Ectodermal cell (in vitro differentiated cells): ENCODE results near the gene SIRT7.
A peak's percentile ranks its signal among the peaks of the same experiment; 100 is the strongest.

ENCODE experiments used
- H3K27ac ChIP-seq: 2 replicates; pipeline ENCODE4 v1.7.0; 2013; ENCODE audit warnings: mild to moderate bottlenecking, low read depth, low read length; ENCODE audit not compliant: insufficient read depth, poor library complexity, severe bottlenecking
- H3K27me3 ChIP-seq: 2 replicates; pipeline ENCODE4 v1.7.0; 2013; ENCODE audit warnings: mild to moderate bottlenecking, low read length; ENCODE audit not compliant: insufficient read depth, control insufficient read depth, poor library complexity, severe bottlenecking
- H3K36me3 ChIP-seq: one replicate; pipeline ENCODE4 v1.7.0; 2013; ENCODE audit warnings: low read length; ENCODE audit not compliant: control insufficient read depth, insufficient read depth
- H3K4me1 ChIP-seq: one replicate; pipeline ENCODE4 v1.7.0; 2013; ENCODE audit warnings: low read length; ENCODE audit not compliant: control insufficient read depth, insufficient read depth
- H3K4me3 ChIP-seq: 2 replicates; pipeline ENCODE4 v1.7.0; 2013; ENCODE audit warnings: low read depth, low read length, control low read depth; ENCODE audit not compliant: insufficient read depth
- H3K9me3 ChIP-seq: 2 replicates; pipeline ENCODE4 v1.7.0; 2013; ENCODE audit warnings: mild to moderate bottlenecking, low read length, moderate library complexity; ENCODE audit not compliant: control insufficient read depth
- WGBS, 2 experiments: methylation state at CpG; one replicate each; pipeline ENCODE4 v1.1.7; 2013; ENCODE audit warnings: missing lambda C conversion rate in 2 of 2; 5-methylcytosine and 5-hydroxymethylcytosine counted together

SIRT7 gene

DNA sequence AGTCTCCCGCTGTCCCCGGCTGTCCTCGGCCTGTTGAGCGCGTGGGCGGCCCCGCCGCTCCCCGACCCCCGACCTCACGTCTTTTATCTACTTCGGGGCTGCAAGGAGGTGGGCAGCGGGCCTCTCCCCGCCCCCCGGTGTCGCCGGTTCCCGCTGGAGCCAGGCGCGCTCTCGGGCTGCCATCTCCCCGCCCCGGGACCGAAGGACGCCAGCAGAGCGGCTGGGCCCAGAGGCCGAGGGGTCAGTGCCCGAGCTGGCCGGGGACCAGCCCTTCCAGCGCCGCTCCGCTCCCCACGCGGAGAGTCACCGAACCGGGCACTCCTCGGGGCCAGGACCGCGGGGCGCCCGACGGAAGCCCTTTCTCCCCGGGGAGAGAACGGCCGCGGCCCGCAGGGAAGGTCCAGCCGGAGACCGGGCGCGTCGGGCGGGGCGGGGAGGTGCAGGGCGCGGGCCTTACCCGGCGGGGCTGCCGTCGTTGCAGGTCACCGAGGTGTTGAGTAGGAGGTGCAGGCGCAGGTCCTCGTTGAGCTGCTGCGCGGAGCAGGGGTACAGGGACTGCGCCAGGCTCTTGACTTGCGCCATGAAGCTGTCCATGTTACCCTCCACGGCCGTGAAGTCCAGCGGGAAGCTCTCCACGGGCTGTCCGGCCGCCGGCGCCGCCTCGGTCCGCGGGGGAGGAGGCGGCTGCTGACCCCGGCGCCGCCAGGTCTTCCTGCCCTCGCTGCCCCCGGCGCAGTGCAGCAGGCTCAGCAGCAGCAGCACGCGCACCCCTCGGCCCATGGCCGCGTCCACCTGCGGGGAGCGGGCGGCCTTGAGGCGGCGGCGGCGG, 42.4 kb upstream of the SIRT7 start:
- Histone ChIP-seq H3K27ac (no peak overlapping the region), H3K4me1 (peaks cover 8% of the 10 kb centered on the region), H3K36me3 (no peaks in the 10 kb centered on the region), H3K27me3 (peaks cover 80% of the 10 kb centered on the region), H3K9me3 (no peaks in the 10 kb centered on the region), H3K4me3 (peak overlapping the region; percentile 25)
- 5 to 6% methylated on average over 98 of the region's 98 CpGs for WGBS, 2 experiments

GRCh38 chr17:81959362-81960129, 41.6 kb upstream of the SIRT7 start:
- H3K27me3 ChIP-seq: peaks cover 77% of the 10 kb centered on the region
- no peaks in the 10 kb centered on the region for H3K9me3 ChIP-seq
- H3K4me1 ChIP-seq: peaks cover 8% of the 10 kb centered on the region
- peak overlapping the region; percentile 25 for H3K4me3 ChIP-seq
- H3K36me3 ChIP-seq: no peaks in the 10 kb centered on the region
- 4 to 5% methylated on average over 112 of the region's 112 CpGs for WGBS, 2 experiments
- H3K27ac ChIP-seq: no peak overlapping the region

DNA sequence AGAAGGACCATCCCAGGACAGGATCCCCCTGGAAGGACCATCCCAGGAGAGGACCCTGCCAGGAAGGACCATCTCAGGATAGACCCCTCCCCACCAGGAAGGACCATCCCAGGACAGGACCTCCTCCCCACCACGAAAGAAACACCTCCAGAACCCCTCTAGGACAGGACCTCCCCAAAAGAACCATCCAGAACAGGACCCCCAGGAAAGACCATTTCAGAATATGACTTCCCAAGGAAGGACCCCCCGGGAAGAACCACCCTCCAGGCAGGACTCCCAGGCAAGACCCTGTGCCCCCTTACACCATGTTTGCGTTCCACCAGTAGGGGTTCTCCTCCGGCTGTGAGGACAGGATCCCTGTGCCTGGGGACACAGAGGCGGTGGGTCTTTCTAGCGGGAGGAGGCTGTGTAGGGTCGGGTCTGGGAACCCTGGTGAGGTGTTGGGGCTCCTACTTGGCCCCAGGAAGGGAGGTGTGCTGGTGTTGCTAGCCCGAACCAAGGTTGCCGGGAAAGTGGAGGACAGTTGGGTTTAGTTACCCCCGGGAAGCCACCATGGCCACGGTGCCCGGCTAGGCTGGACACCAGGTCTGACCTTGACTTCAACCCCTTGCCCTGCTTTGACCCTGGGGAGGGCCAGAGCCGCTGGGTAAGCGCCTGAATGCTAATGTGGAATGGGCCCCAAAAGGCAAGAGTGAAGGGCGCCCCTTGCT, 40.8 kb upstream of the SIRT7 start:
- Histone ChIP-seq H3K27me3 (peaks cover 70% of the 10 kb centered on the region), H3K4me3 (peak overlapping the region; percentile 25), H3K4me1 (peaks cover 8% of the 10 kb centered on the region), H3K36me3 (no peaks in the 10 kb centered on the region), H3K27ac (no peak overlapping the region), H3K9me3 (no peaks in the 10 kb centered on the region)
- 79 to 81% methylated on average over 15 of the region's 15 CpGs for WGBS, 2 experiments

DNA sequence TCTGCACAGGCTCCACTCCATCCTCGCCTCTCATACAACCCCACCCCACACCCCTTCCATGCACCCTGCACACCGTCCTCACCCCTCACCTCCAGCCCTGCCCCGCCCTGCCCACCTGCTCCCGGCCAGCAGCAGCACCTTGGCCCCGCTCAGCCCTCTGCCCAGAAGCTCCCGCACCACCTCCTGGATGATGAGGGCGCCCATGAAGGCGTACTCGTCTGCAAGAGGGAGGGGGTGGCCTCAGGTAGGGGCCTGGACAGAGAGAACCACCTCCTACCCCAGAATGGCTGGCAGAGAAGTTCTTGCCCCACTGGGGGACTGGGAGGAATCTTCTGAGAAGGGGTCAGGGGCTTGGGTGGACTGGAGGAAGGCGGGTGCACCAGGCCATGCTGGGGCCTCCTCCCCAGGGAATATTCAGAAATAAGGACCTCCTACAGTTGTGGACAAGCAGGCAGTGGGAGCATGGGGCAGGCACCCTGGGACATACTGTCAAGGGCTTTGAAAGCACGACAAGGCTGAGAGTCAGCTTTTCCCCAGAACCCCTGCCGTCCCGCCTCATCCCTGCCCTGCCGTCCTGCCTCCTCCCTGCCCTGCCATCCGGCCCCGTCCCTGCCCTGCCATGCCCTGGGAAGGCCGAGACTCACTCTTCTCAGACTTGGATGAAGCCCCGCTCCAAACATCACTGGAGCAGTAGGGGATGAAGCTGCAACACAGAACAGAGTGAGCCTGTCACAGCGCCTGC, 39.9 kb upstream of the SIRT7 start:
- peaks cover 60% of the 10 kb centered on the region for H3K27me3 ChIP-seq

DNA sequence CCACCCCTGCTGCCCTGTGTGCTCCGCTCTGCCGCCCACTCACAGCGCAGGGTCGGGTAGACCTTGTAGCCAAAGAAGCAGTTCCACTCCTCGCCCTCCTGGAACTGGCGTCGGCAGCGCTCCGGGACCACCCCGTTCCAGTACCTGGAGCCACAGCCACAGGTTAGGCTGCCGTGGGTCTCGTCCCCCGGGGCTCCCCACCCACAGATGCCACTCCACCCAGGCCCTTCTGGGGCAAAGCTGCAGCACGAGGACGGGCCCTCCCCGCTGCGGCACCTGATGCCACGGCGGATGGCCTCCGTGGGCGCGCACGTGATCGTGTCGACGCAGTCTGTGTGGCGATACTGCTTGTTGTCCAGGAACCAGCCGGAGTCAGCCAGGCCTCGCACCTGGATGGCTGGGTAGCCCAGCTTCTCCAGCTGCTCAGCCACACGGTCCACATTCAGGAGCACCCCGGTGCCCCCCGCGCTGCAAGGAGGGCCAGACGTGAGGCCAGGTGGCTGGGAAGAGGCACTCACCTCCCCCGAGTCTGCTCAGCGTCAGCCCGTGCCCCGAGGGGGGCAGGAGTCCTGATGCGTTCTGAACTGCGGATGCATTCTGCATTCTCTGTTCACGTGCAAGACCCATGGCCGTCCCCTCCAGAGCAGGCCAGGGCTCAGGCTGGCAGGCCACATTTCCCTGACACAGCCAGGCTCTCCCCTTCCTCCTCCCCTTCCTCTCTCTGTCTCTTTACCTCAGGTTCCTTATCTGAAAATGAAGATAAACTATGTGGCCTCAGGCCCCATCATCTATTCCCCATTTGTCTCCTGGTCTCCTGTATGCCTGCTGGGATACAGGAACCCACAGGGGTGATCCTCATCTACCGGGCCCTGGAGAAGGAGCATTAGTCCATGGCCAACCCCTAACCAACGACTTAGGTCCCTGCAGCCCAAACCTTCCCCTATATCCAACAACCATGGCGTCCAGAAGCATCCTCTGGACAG, 38.9 kb upstream of the SIRT7 start:
- Histone ChIP-seq H3K36me3 (no peaks in the 10 kb centered on the region), H3K4me3 (no peak overlapping the region), H3K9me3 (no peaks in the 10 kb centered on the region), H3K27ac (no peak overlapping the region), H3K4me1 (peaks cover 4% of the 10 kb centered on the region), H3K27me3 (peaks cover 51% of the 10 kb centered on the region)
- WGBS, 2 experiments: 85% methylated on average over 45 of the region's 45 CpGs

More for the DNA sequence above, 39.9 kb upstream of the SIRT7 start:
- H3K4me1 ChIP-seq: peaks cover 8% of the 10 kb centered on the region
- 84 to 85% methylated on average over 19 of the region's 19 CpGs for WGBS, 2 experiments
- no peak overlapping the region for H3K27ac ChIP-seq
- no peak overlapping the region for H3K4me3 ChIP-seq
- H3K9me3 ChIP-seq: no peaks in the 10 kb centered on the region
- H3K36me3 ChIP-seq: no peaks in the 10 kb centered on the region

DNA sequence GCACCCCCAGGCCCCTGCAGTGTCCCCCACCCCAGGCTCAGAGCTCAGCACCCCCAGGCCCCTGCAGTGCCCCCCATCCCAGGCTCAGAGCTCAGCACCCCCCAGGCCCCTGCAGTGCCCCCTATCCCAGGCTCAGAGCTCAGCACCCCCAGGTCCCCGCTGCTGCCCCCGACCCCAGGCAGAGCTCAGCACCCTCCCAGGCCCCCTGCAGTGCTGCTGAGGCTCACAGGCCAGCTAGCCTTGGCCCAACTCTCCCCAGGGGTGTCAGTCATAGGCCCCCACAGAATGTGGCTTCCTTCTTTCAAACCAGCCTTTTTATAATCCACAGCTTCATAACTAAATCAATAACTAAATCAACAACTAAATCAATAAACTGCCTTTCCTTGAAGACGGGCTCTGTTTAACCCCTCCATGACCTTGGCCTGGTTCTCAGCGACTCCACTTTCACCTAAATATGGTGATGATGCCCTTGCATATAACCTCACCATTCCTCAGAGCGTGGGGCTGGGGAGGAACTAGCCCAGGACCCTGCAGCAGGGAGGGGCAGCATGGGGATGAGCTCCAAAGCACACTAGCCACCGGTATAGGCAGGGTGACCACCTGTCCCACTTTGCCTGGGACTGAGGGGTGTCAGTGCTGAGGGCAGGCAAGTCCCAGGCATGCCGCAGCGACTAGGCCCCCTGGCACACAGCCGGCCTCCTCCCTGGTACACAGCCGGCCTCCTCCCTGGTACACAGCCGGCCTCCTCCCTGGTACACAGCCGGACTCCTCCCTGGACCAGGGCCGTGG, 38.0 kb upstream of the SIRT7 start:
- 91% methylated on average over 13 of the region's 13 CpGs for WGBS, 2 experiments
- no peaks in the 10 kb centered on the region for H3K36me3 ChIP-seq
- H3K9me3 ChIP-seq: no peaks in the 10 kb centered on the region
- no peaks in the 10 kb centered on the region for H3K4me1 ChIP-seq
- H3K27ac ChIP-seq: no peak overlapping the region
- no peak overlapping the region for H3K4me3 ChIP-seq
- peaks cover 41% of the 10 kb centered on the region for H3K27me3 ChIP-seq

DNA sequence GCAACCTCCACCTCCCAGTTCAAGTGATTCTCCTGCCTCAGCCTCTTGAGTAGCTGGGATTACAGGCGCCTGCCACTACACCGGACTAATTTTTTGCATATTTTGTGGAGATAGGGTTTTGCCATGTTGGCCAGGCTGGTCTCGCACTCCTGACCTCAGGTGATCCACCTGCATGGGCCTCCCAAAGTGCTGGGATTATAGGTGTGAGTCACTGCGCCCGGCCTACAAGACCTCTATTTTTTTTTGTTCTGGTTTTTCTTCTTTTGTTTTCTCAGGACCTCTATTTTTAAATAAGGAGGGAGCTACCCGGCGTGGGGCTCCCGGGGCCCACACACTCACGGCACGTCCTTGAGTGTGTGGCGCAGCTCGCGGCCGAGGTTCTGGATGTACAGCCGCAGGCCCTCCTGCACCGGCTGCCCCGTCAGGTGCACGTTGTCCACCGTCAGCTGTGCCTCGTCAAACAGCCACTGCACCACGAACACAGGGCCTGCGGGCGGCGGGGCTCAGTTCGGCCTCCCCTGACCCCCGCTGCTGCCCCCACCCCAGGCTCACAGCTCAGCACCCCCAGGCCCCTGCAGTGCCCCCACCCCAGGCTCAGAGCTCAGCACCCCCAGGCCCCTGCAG, 37.2 kb upstream of the SIRT7 start:
- no peak overlapping the region for H3K27ac ChIP-seq
- H3K27me3 ChIP-seq: peaks cover 33% of the 10 kb centered on the region
- 91 to 93% methylated on average over 25 to 26 of the region's 26 CpGs for WGBS, 2 experiments

DNA sequence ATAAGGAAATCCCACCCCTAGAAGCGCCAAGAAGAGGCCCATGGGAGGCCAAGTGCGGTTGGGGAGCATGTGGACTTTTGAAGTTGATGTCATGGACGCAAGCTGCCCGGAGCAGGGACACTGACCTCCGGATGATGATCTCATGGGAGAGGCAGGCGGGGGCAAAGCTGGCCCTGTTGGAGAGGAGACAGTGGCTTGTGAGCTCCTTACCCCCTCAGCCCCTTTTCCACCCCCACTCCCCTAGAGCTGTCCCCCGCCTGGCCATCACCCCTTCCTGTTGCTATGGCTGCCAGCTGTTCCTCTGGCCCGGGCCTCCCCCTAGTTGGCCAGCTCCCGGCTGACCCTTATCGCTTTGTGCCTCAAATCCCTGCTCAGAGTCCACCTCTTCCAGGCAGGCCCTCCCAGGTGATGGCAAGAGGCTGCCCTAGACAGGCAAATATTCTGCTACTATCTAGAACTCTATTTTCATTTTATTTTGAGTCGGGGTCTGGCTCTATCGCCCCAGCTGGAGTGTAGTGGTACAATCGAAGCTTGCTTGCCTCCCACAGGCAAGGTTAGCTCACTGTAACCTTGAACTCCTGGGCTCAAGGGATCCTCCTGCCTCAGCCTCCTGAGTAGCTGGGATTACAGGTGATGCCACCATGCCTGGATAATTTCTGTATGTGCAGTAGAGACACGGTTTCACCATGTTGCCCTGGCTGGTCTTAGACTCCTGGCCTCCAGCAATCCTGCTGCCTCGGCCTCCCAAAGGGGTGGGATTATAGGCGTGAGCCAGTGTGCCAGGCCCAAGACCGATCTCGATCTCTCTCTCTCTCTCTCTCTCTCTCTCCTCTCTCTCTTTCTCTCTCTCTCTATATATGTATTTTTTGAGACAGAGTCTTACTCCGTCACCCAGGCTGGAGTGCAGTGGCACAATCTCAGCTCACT, 36.4 kb upstream of the SIRT7 start:
- Histone ChIP-seq H3K27me3 (peaks cover 26% of the 10 kb centered on the region), H3K36me3 (no peaks in the 10 kb centered on the region), H3K27ac (no peak overlapping the region), H3K9me3 (no peaks in the 10 kb centered on the region), H3K4me3 (no peak overlapping the region), H3K4me1 (no peaks in the 10 kb centered on the region)
- 87 to 89% methylated on average over 19 of the region's 19 CpGs for WGBS, 2 experiments

More for the DNA sequence above, 37.2 kb upstream of the SIRT7 start:
- Histone ChIP-seq H3K4me1 (no peaks in the 10 kb centered on the region), H3K4me3 (no peak overlapping the region), H3K9me3 (no peaks in the 10 kb centered on the region), H3K36me3 (no peaks in the 10 kb centered on the region)
